GM12878 (cell line): ENCODE measurements around the gene ZNF790. TPM values are rescaled to one million over a fixed set of nuclear protein-coding genes. Genes with fewer than 3 reads are reported as not detected.
A peak's percentile ranks its signal among the peaks of the same experiment; 100 is the strongest.

Source experiments
- DPF2 ChIP-seq: fragments of 450-650 bp; IDR thresholded peaks from 2 replicates; pipeline ENCODE4 v1.6.1; 2017; ENCODE audit warnings: mild to moderate bottlenecking
- FOS ChIP-seq: IDR thresholded peaks from 3 replicates; pipeline ENCODE4 v1.6.1; 2011; ENCODE audit warnings: borderline replicate concordance; ENCODE audit not compliant: insufficient read length; ENCODE audit errors: extremely low read depth
- GATAD2B ChIP-seq: fragments of 450-650 bp; conservative IDR thresholded peaks from 2 replicates; pipeline ENCODE4 v1.6.1; 2017; ENCODE audit warnings: low read depth, mild to moderate bottlenecking, moderate library complexity
- NBN ChIP-seq: fragments of 450-650 bp; IDR thresholded peaks from 2 replicates; pipeline ENCODE4 v1.6.1; 2016
- PAX5 ChIP-seq: IDR thresholded peaks from 2 replicates; pipeline ENCODE4 v1.6.1; 2011; ENCODE audit warnings: low read depth, low read length, borderline replicate concordance
- PML ChIP-seq: IDR thresholded peaks from 2 replicates; pipeline ENCODE4 v1.6.1; 2012; ENCODE audit warnings: low read length, inconsistent platforms
- POLR2A ChIP-seq: IDR thresholded peaks from 2 replicates; pipeline ENCODE4 v1.6.1; 2011; ENCODE audit warnings: low read depth, mild to moderate bottlenecking, low read length
- POU2F2 ChIP-seq: IDR thresholded peaks from 3 replicates; pipeline ENCODE4 v1.6.1; 2011; ENCODE audit warnings: low read depth, mild to moderate bottlenecking, low read length, borderline replicate concordance
- RELB ChIP-seq: fragments of 450-650 bp; IDR thresholded peaks from 2 replicates; pipeline ENCODE4 v1.6.1; 2017; ENCODE audit warnings: low read depth, mild to moderate bottlenecking, moderate library complexity
- RFX5 ChIP-seq: IDR thresholded peaks from 2 replicates; pipeline ENCODE4 v1.6.1; 2011; ENCODE audit warnings: low read depth, low read length, improper control_type of control experiment
- SPI1 ChIP-seq: IDR thresholded peaks from 2 replicates; pipeline ENCODE4 v1.6.1; 2011; ENCODE audit warnings: low read depth, mild to moderate bottlenecking, low read length, moderate library complexity, borderline replicate concordance; ENCODE audit not compliant: insufficient read depth
- ZBTB11 ChIP-seq: fragments of 450-650 bp; formaldehyde crosslinking; IDR thresholded peaks from 2 replicates; pipeline ENCODE4 v1.5.0; 2022; ENCODE audit warnings: mild to moderate bottlenecking, missing genetic modification characterization
- ZNF274 ChIP-seq: IDR thresholded peaks from one replicate; pipeline ENCODE4 v1.8.0; 2011; ENCODE audit not compliant: insufficient read length, insufficient read depth
- ZNF622 ChIP-seq: fragments of 450-650 bp; IDR thresholded peaks from 2 replicates; pipeline ENCODE4 v1.6.1; 2017; ENCODE audit warnings: mild to moderate bottlenecking, inconsistent platforms
- polyA plus RNA-seq, 11 experiments: library from polyadenylated mRNA; depleted of rRNA in 4 of 11; unstranded in 6 of 11; stranded (reverse) in 5 of 11; fragments of >200 nt; fragmentation: Nextera tagmentation in 4 of 11; fragmentation: Illumina TruSeq in 1 of 11; extraction: Ambion mirVana in 4 of 11; extraction: Trizol in 1 of 11; gene quantifications; 1 replicate in 1 of 11; 2 replicates in 10 of 11; pipeline versions ENCODE4 v1.2.1 to v1.2.3, GENCODE V29; 2011 to 2016; ENCODE audit warnings: inconsistent platforms in 2 of 11, missing spikeins in 2 of 11, low read depth in 1 of 11
- small RNA-seq: library from RNA; depleted of rRNA; stranded (forward); fragments of <200 nt; gene quantifications from one replicate; pipeline ENCODE3, GENCODE V24; 2014
- total RNA-seq, 4 experiments: library from RNA; depleted of rRNA in 3 of 4; stranded (reverse); fragments of >200 nt in 3 of 4; fragmentation: Illumina TruSeq in 1 of 4; extraction: Trizol in 1 of 4; gene quantifications; 2 replicates each; pipeline versions ENCODE4 v1.2.1 to v1.2.3, GENCODE V29; 2013 to 2021

The ZNF790 gene
- total and polyA plus RNA-seq, 10 of the 15 experiments (the other 5 are each of a cell fraction or from before 2014, with no cell fraction given): 0.87 to 5.2 (median 2.9) TPM

GRCh38 chr19:36771261-36772231 is 66.6 kb downstream of the ZNF790 start (continued):
- TF ChIP-seq FOS (peak; percentile 17), DPF2 (no peak), POU2F2 (no peak), SPI1 (no peak), NBN (no peak), ZNF622 (no peak), RELB (no peak), ZBTB11 (CRISPR knock-in tag) (no peak), POLR2A (peak; percentile 37), RFX5 (no peak), GATAD2B (no peak), ZNF274 (no peak), PML (no peak), PAX5 (no peak)

Small RNA genes within 50 kb of the gene (small RNA-seq; reads per million reads assigned to genes)
- not detected for gene RF00019

Other genes starting within 250 kb of the ZNF790 start
Only the 7 nearest of the 8 such genes appear.
- gene ZNF382, start 233.1 kb downstream of the ZNF790 start, total RNA-seq (2014; rRNA removed): 0.16 and 0.45 TPM in 2 replicates
- 0.69 and 0.72 TPM in 2 replicates for gene ZNF382, start 233.1 kb downstream of the ZNF790 start, total RNA-seq (2014; rRNA removed; fragmentation: Illumina TruSeq; extraction: Trizol)
- 0.45 and 0.62 TPM in 2 replicates for gene ZNF382, start 233.1 kb downstream of the ZNF790 start, total RNA-seq (2021)
- 0.60 and 0.86 TPM in 2 replicates for gene ZNF382, start 233.1 kb downstream of the ZNF790 start, polyA plus RNA-seq (2011; rRNA removed)
- gene ZNF382, start 233.1 kb downstream of the ZNF790 start, polyA plus RNA-seq (2014; fragmentation: Illumina TruSeq; extraction: Trizol): 0.14 and 0.37 TPM in 2 replicates
- under 1 TPM; 0.02 to 0.61 TPM for gene ZNF382, start 233.1 kb downstream of the ZNF790 start, polyA plus RNA-seq (2014; fragmentation: Nextera tagmentation; extraction: Ambion mirVana)
- gene ZNF382, start 233.1 kb downstream of the ZNF790 start, polyA plus RNA-seq (2014; rRNA removed): 0.13 and 0.24 TPM in 2 replicates
- under 1 TPM; 0.51 to 0.74 TPM for gene ZNF382, start 233.1 kb downstream of the ZNF790 start, polyA plus RNA-seq (2016; fragmentation: Nextera tagmentation; extraction: Ambion mirVana)
- gene ZNF461, start 171.6 kb downstream of the ZNF790 start, total RNA-seq (2014; rRNA removed): 2.1 and 2.6 TPM in 2 replicates
- gene ZNF461, start 171.6 kb downstream of the ZNF790 start, total RNA-seq (2014; rRNA removed; fragmentation: Illumina TruSeq; extraction: Trizol): 3.5 and 3.6 TPM in 2 replicates
- 2.8 and 3.0 TPM in 2 replicates for gene ZNF461, start 171.6 kb downstream of the ZNF790 start, total RNA-seq (2021)
- 4.5 and 5.1 TPM in 2 replicates for gene ZNF461, start 171.6 kb downstream of the ZNF790 start, polyA plus RNA-seq (2011; rRNA removed)
- gene ZNF461, start 171.6 kb downstream of the ZNF790 start, polyA plus RNA-seq (2014; fragmentation: Illumina TruSeq; extraction: Trizol): 2.2 TPM in 2 replicates
- gene ZNF461, start 171.6 kb downstream of the ZNF790 start, polyA plus RNA-seq (2014; fragmentation: Nextera tagmentation; extraction: Ambion mirVana): 1 to 10 TPM; 1.2 to 1.3 TPM
- 2.0 and 4.0 TPM in 2 replicates for gene ZNF461, start 171.6 kb downstream of the ZNF790 start, polyA plus RNA-seq (2014; rRNA removed)
- 1 to 10 TPM; 1.8 to 2.2 TPM for gene ZNF461, start 171.6 kb downstream of the ZNF790 start, polyA plus RNA-seq (2016; fragmentation: Nextera tagmentation; extraction: Ambion mirVana)
- gene ZNF567, start 150.8 kb downstream of the ZNF790 start, total RNA-seq (2014; rRNA removed): 4.9 and 7.0 TPM in 2 replicates
- gene ZNF567, start 150.8 kb downstream of the ZNF790 start, total RNA-seq (2014; rRNA removed; fragmentation: Illumina TruSeq; extraction: Trizol): 10.4 and 12.2 TPM in 2 replicates
- 5.4 TPM in 2 replicates for gene ZNF567, start 150.8 kb downstream of the ZNF790 start, total RNA-seq (2021)
- gene ZNF567, start 150.8 kb downstream of the ZNF790 start, polyA plus RNA-seq (2011; rRNA removed): 11.9 and 18.1 TPM in 2 replicates
- gene ZNF567, start 150.8 kb downstream of the ZNF790 start, polyA plus RNA-seq (2014; fragmentation: Illumina TruSeq; extraction: Trizol): 9.7 and 16.6 TPM in 2 replicates
- gene ZNF567, start 150.8 kb downstream of the ZNF790 start, polyA plus RNA-seq (2014; fragmentation: Nextera tagmentation; extraction: Ambion mirVana): 10 to 100 TPM in 1 of 2 experiments, 1 to 10 TPM in 1; 8.8 to 11.5 TPM
- gene ZNF567, start 150.8 kb downstream of the ZNF790 start, polyA plus RNA-seq (2014; rRNA removed): 5.3 and 6.2 TPM in 2 replicates
- gene ZNF567, start 150.8 kb downstream of the ZNF790 start, polyA plus RNA-seq (2016; fragmentation: Nextera tagmentation; extraction: Ambion mirVana): 1 to 10 TPM; 8.5 to 8.6 TPM
- 3.4 and 4.1 TPM in 2 replicates for gene ZNF850, start 65.6 kb downstream of the ZNF790 start, total RNA-seq (2014; rRNA removed)
- 5.4 and 6.4 TPM in 2 replicates for gene ZNF850, start 65.6 kb downstream of the ZNF790 start, total RNA-seq (2014; rRNA removed; fragmentation: Illumina TruSeq; extraction: Trizol)
- 4.5 and 6.1 TPM in 2 replicates for gene ZNF850, start 65.6 kb downstream of the ZNF790 start, total RNA-seq (2021)
- gene ZNF850, start 65.6 kb downstream of the ZNF790 start, polyA plus RNA-seq (2011; rRNA removed): 5.0 and 6.3 TPM in 2 replicates
- 1.6 and 2.2 TPM in 2 replicates for gene ZNF850, start 65.6 kb downstream of the ZNF790 start, polyA plus RNA-seq (2014; fragmentation: Illumina TruSeq; extraction: Trizol)
- gene ZNF850, start 65.6 kb downstream of the ZNF790 start, polyA plus RNA-seq (2014; fragmentation: Nextera tagmentation; extraction: Ambion mirVana): under 1 TPM; 0.44 to 0.63 TPM
- gene ZNF850, start 65.6 kb downstream of the ZNF790 start, polyA plus RNA-seq (2014; rRNA removed): 1.7 and 2.9 TPM in 2 replicates
- gene ZNF850, start 65.6 kb downstream of the ZNF790 start, polyA plus RNA-seq (2016; fragmentation: Nextera tagmentation; extraction: Ambion mirVana): 1 to 10 TPM; 1.7 to 2.2 TPM
- gene ZNF345, start 12.5 kb upstream of the ZNF790 start, total RNA-seq (2014; rRNA removed): 1.3 and 1.9 TPM in 2 replicates
- gene ZNF345, start 12.5 kb upstream of the ZNF790 start, total RNA-seq (2014; rRNA removed; fragmentation: Illumina TruSeq; extraction: Trizol): 1.8 and 1.9 TPM in 2 replicates
- gene ZNF345, start 12.5 kb upstream of the ZNF790 start, total RNA-seq (2021): 1.5 and 1.8 TPM in 2 replicates
- 2.3 and 3.3 TPM in 2 replicates for gene ZNF345, start 12.5 kb upstream of the ZNF790 start, polyA plus RNA-seq (2011; rRNA removed)
- 2.4 and 2.6 TPM in 2 replicates for gene ZNF345, start 12.5 kb upstream of the ZNF790 start, polyA plus RNA-seq (2014; fragmentation: Illumina TruSeq; extraction: Trizol)
- 1 to 10 TPM; 1.3 to 1.5 TPM for gene ZNF345, start 12.5 kb upstream of the ZNF790 start, polyA plus RNA-seq (2014; fragmentation: Nextera tagmentation; extraction: Ambion mirVana)
- 1.7 and 2.3 TPM in 2 replicates for gene ZNF345, start 12.5 kb upstream of the ZNF790 start, polyA plus RNA-seq (2014; rRNA removed)
- gene ZNF345, start 12.5 kb upstream of the ZNF790 start, polyA plus RNA-seq (2016; fragmentation: Nextera tagmentation; extraction: Ambion mirVana): 1 to 10 TPM; 2.1 to 3.0 TPM
- 0.34 and 0.54 TPM in 2 replicates for gene ZNF829, start 77.9 kb upstream of the ZNF790 start, total RNA-seq (2014; rRNA removed)
- gene ZNF829, start 77.9 kb upstream of the ZNF790 start, total RNA-seq (2014; rRNA removed; fragmentation: Illumina TruSeq; extraction: Trizol): 0.60 and 0.63 TPM in 2 replicates
- gene ZNF829, start 77.9 kb upstream of the ZNF790 start, total RNA-seq (2021): 0.23 and 0.32 TPM in 2 replicates
- 0.08 and 0.12 TPM in 2 replicates for gene ZNF829, start 77.9 kb upstream of the ZNF790 start, polyA plus RNA-seq (2011; rRNA removed)
- 0.40 and 0.57 TPM in 2 replicates for gene ZNF829, start 77.9 kb upstream of the ZNF790 start, polyA plus RNA-seq (2014; fragmentation: Illumina TruSeq; extraction: Trizol)
- gene ZNF829, start 77.9 kb upstream of the ZNF790 start, polyA plus RNA-seq (2014; fragmentation: Nextera tagmentation; extraction: Ambion mirVana): under 1 TPM; 0.21 to 0.26 TPM
- gene ZNF829, start 77.9 kb upstream of the ZNF790 start, polyA plus RNA-seq (2014; rRNA removed): 0.18 and 0.19 TPM in 2 replicates
- under 1 TPM; 0.13 to 0.14 TPM for gene ZNF829, start 77.9 kb upstream of the ZNF790 start, polyA plus RNA-seq (2016; fragmentation: Nextera tagmentation; extraction: Ambion mirVana)
- gene ZNF568, start 77.9 kb upstream of the ZNF790 start, total RNA-seq (2014; rRNA removed): 0.17 and 2.0 TPM in 2 replicates
- 0.28 and 0.72 TPM in 2 replicates for gene ZNF568, start 77.9 kb upstream of the ZNF790 start, total RNA-seq (2014; rRNA removed; fragmentation: Illumina TruSeq; extraction: Trizol)
- 0.48 and 0.77 TPM in 2 replicates for gene ZNF568, start 77.9 kb upstream of the ZNF790 start, total RNA-seq (2021)
- gene ZNF568, start 77.9 kb upstream of the ZNF790 start, polyA plus RNA-seq (2011; rRNA removed): 0.16 and 0.40 TPM in 2 replicates
- 0.29 and 0.41 TPM in 2 replicates for gene ZNF568, start 77.9 kb upstream of the ZNF790 start, polyA plus RNA-seq (2014; fragmentation: Illumina TruSeq; extraction: Trizol)
- under 1 TPM; 0.16 to 0.31 TPM for gene ZNF568, start 77.9 kb upstream of the ZNF790 start, polyA plus RNA-seq (2014; fragmentation: Nextera tagmentation; extraction: Ambion mirVana)
- 0.23 and 0.24 TPM in 2 replicates for gene ZNF568, start 77.9 kb upstream of the ZNF790 start, polyA plus RNA-seq (2014; rRNA removed)
- gene ZNF568, start 77.9 kb upstream of the ZNF790 start, polyA plus RNA-seq (2016; fragmentation: Nextera tagmentation; extraction: Ambion mirVana): under 1 TPM; 0.21 to 0.52 TPM